HepG2 (cell line): Measurements from ENCODE around the gene EPHA2.

Source experiments
- JUND ChIP-seq: sonication (generic); formaldehyde crosslinking; IDR thresholded peaks from 2 replicates; pipeline ENCODE4 v1.8.0; 2022; ENCODE audit warnings: mild to moderate bottlenecking, missing genetic modification reagents
- KDM5B ChIP-seq: sonication (generic); formaldehyde crosslinking; IDR thresholded peaks from 2 replicates; pipeline ENCODE4 v1.4.0; 2020; ENCODE audit warnings: missing genetic modification reagents, mild to moderate bottlenecking, borderline replicate concordance
- MEIS2 ChIP-seq: sonication (generic); formaldehyde crosslinking; IDR thresholded peaks from 2 replicates; pipeline ENCODE4 v1.9.0; 2021; ENCODE audit warnings: mild to moderate bottlenecking, missing genetic modification reagents
- PTBP1 ChIP-seq: fragments of 200-400 bp; formaldehyde crosslinking; IDR thresholded peaks from 2 replicates; pipeline ENCODE4 v1.6.1; 2018; ENCODE audit warnings: low read length, low read depth; ENCODE audit not compliant: poor library complexity, severe bottlenecking
- YY1 ChIP-seq: IDR thresholded peaks from 2 replicates; pipeline ENCODE4 v1.6.1; 2011; ENCODE audit warnings: low read length, low read depth, moderate library complexity, mild to moderate bottlenecking; ENCODE audit not compliant: insufficient read depth, insufficient replicate concordance
- ZNF800 ChIP-seq: sonication (generic); formaldehyde crosslinking; IDR thresholded peaks from 2 replicates; pipeline ENCODE4 v1.4.0; 2020; ENCODE audit warnings: missing genetic modification reagents

GRCh38 chr1:16173447-16174260, 17.8 kb upstream of the EPHA2 start:
- TF ChIP-seq MEIS2 (no peak), ZNF800 (CRISPR knock-in tag) (no peak), KDM5B (no peak), JUND (no peak), PTBP1 (no peak), YY1 (no peak)
